ENCODE measurements around the gene EGFL6.

- peak; percentile 66 to 85 (median 80) for TF ChIP-seq CTCF (optimal IDR thresholded peaks at IDR 0.05 in 1 of 3, IDR thresholded peaks at IDR 0.05 in 1 of 3, conservative IDR thresholded peaks at IDR 0.05 in 1 of 3; ENCODE audit: extremely low read depth in 1 of 3, insufficient read depth in 2 of 3, low read length in 3 of 3)
- no peak for TF ChIP-seq EZH2 (IDR thresholded peaks at IDR 0.05; ENCODE audit: low read length)
Measured at GRCh38 chrX:13646154-13646549, 76.8 kb downstream of the EGFL6 start.

Data from keratinocyte (primary cell).